Left lobe of liver (tissue), 2 donors: ENCODE results near the gene INA. TPM values are rescaled to one million over a fixed set of nuclear protein-coding genes. Genes with fewer than 3 reads are reported as not detected.
A peak's percentile ranks its signal among the peaks of the same experiment; 100 is the strongest.
"Not testable (repeated sequence)": the region's sequence is repeated elsewhere in the genome, so short reads cannot be mapped to it uniquely, and the experiment has no call there.

Source experiments
- ATAC-seq: fragments of 200-7000 bp; cut with Tn5 transposase; one replicate; pipeline ENCODE4 v1.9.1; 2020; ENCODE audit warnings: mild to moderate bottlenecking, moderate library complexity
- DNase-seq: peaks from one replicate; pipeline ENCODE4 v3.0.0-alpha.2; 2020; ENCODE audit warnings: low spot score
- total RNA-seq: library from RNA; stranded (reverse); gene quantifications from one replicate; pipeline ENCODE4 v1.2.1, GENCODE V29; 2021
- donor health status: DM: no; HTN: no; CAD: no; lungs with moderate emphysema.
- donor health status: DM: no; HTN: yes; CAD: no.

INA gene
- total RNA-seq = not detected

DNA sequence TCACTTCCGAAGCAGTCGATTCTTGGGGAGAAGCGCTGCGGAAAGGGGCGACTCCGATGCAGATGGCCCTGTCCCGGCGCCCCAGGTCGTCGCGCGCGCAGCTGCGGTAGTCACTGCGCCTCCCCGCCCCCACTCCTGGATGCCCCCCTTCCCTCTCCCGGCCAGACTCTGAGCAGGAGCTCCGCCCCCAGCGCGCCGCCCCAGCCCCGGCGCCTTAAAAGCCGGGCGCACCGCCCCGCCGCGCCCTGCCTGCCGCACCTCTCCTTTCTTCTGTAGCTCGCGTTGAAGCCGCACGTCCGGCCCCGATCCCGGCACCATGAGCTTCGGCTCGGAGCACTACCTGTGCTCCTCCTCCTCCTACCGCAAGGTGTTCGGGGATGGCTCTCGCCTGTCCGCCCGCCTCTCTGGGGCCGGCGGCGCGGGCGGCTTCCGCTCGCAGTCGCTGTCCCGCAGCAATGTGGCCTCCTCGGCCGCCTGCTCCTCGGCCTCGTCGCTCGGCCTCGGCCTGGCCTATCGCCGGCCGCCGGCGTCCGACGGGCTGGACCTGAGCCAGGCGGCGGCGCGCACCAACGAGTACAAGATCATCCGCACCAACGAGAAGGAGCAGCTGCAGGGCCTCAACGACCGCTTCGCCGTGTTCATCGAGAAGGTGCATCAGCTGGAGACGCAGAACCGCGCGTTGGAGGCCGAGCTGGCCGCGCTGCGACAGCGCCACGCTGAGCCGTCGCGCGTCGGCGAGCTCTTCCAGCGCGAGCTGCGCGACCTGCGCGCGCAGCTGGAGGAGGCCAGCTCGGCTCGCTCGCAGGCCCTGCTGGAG is at the start of gene INA:
TSS of gene INA (plus strand) at position 243 of the 817 bp plus-strand sequence. CDS start at position 317, 74 bp downstream.
- ATAC-seq (no peak), DNase-seq (no peak)

DNA sequence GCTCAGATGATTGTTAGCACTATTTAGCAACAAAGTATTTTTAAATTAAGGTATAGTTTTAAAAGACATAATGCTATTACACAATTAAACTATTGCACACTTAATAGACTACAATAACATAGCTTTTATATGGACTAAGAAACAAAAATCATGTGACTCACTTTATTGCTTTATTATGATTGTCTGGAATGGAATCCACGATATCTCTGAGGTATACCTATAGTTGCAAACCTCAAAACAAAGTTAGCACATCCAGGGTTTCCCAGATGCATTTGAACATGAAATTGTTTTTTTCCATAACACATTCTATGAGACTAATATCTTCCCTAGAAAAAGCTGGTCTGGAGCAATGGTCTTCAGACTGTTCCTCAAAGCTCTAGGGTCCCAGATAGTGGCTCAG is 49.5 kb upstream of the INA start:
- DNase-seq = no peak
- ATAC-seq = no peak

DNA sequence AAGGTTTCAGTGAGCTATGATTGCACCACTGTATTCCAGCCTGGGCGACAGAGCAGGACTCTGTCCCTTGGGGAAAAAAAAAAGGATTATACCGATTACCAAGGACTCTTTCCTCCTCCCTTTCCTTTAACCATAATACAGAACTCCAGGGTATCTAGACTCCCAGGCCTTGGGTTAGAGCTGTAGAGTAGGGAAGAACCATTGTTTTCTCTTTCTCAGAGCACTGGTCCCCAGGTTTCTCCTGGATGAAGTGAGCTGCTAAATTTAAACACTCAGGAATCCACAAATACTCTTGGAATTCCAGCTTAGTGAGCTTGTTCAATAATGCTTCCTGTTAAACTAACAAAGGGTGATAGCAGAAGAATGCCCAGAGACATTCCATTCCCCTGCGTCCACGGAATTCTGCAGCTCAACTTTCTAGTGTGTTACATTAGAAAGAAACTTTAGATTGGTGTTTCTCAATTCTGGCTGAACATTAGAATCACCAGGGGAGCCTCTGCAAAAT is 45.8 kb upstream of the INA start:
- DNase-seq (no peak), ATAC-seq (no peak)

DNA sequence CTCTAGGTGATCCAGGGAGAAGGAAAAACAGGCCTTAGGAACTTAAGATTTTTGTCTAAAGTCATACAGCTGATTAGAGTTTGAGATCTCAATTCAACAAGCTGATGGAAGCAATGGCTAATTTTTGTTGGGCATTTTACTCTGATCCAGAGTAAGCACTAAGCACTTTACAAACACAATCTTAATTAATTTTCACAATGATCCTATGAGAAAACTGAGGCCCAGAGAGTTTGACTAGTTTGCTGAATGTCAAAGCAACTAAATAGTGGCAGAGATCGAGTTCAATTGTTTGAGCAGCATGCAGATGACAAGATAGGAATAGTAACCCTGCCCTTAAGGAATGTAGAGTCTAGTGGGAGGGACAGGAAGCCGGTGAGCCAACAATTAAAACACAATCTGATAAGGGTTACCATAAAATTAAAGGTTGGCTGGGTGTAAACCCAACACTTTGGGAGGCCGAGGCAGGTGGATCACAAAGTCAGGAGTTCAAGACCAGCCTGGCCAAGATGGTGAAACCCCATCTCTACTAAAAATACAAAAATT is 44.7 kb upstream of the INA start:
- no peak for DNase-seq
- no peak for ATAC-seq

DNA sequence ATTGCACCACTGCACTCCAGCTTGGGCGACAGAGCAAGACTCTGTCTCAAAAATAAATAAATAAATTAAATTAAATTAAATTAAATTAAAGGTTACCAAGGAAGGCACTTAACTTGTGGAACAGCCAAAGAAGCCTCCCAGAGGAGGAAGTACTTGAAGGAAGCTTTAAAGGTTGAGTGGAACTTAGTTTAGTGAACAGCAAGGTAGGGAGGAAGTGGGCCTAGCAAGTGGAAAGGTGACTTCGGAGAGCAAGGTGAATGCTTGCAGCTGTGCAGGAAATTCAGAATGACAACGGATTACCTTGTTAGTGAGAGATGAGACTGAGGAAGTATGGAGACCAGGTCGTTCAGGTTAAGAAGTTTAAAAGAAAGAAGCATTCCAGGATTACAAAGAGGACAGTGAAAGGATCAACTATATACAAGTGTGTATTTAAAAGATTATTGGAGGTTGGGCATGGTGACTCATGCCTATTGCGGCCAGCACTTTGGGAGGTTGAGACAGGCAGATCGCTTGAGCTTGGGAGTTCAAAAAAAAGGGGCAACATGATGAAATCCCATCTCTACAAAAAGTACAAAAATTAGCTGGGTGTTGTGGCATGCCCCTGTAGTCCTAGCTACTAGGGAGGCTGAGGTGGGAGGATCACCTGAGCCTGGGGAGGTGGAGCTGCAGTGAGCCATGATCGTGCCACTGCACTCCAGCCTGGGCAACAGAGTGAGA is 44.0 kb upstream of the INA start:
- DNase-seq (no peak), ATAC-seq (no peak)

DNA sequence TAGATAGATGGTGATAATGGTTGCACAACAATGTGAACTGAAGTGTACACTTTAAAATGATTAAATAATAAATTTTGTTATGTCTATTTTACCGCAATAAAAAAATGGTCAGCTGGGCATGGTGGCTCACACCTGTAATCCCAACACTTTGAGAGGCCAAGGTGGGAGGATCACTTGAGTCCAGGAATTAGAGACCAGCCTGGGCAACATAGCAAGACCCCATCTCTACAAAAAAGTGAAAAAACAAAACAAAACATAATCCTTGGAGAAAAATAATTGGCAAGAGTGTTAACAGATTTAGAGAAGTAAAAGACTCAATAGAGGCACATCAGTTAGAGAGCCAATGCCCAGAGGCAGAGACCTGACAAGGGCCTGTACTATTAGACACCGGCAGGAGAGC is 41.2 kb upstream of the INA start:
- ATAC-seq (no peak), DNase-seq (no peak)

DNA sequence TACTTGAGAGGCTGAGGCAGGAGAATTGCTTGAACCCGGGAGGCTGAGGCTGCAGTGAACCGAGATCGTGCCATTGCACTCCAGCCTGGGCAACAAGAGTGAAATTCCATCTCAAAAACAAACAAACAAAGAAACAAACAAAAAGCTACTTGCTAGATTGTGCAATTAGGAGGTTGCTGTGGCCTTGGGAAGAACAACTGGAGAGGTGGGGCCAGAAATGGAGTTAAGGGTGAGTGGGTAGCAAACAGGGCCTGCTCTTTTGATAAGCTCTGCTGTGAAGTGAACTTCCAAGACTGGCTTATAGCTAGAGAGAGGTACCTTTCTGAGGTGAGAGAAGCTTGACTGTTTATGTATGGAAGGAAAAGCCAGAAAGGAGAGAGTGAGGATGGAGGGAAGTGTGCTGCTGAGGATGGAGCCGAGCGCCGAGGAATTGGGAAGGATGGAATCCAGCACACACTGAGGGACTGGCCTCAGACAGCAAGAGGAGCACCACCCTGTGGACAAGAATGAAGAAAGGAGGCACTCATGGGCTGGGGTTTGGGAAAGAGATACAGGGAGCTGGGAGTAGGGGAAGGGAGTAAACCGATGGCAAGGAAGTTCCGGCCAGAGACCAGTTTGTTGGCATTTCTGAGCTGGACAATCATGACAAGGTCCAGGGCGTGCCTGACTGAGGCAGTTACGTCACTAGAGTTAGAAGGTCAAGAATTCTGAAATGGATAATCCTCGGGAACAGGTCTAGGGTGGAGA is 38.3 kb upstream of the INA start:
- no peak for DNase-seq
- peak; percentile 50 for ATAC-seq

DNA sequence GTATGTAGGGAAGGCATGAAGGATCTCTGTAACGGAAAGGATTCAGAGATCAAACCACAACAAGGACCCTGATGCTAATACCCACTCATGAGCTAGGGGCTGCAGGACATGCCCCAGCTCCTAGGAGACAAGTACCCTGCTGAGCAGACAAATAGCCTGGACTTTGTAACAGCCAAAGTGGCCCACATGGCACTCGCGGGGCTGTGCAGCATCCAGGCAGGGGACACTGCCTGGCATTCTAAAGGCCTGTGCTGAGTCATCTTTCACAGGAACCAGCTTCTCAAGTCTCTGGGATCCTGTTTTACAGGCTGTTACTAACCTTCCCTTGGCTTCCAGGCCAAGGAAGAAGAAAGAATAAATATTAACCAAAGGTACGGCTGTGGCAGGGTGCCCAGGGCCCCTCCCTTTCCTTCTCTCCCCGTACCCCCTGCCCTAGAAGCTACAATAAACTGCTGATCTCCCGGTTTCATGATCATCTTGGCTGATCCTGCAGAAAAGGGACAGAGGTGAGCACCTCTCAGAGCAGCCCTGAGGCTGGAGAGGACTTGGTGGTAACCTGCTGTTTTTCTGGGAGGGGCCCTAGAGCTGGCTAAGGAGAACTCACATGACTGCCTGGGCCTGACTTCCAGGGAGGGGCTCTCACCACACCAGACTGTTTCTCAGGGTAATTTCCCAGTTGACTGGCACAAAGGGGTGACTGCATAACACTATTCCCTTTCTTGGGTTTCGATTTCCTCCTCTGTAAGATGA is 35.5 kb upstream of the INA start:
- DNase-seq (no peak), ATAC-seq (peak; percentile 47)

DNA sequence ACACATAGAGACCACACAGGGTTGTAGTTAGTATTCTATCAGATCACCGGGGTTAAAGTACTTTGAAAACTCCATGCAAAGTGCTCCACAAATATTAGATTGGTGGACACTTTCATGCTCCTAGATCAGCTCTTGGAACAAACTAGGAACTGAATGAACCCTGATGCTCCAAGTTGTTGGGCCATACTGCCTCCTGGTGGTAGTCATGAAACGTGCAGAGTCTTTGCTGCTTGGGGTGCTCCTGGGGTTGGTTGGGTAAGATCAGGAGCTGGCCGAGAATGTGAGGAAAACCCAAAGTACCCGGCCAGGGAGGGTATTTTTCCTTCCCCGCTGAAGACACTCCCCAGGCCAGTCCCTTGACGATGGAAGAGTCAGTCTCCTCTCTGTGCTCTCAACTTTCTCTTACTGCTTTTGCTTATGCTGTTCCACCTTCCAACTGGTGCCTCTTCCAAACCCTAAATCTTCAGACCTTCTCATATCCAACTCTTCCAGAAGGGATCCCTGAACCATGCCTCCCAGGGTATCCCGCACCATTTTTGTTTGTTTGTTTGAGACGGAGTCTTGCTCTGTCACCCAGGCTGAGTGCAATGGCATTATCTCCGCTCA is 32.2 kb upstream of the INA start:
- DNase-seq (peak; percentile 76), ATAC-seq (peak; percentile 98)

DNA sequence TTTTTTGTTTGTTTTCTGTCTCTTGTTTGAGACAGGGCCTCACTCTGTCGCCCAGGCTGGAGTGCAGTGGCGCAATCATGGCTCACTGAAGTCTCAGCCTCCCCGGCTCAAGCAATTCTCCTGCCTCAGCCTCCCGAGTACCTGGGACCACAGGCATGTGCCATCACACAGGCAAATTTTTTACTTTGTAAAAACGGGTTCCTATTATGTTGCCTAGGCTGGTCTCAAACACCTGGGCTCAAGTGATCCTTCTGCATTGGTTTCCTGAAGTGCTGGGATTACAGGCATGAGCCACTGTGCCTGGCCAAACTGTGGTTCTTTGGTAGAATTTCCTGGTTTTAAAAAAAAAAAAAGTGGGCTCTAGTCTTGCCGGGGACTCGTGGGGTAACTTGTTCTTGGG is 31.4 kb upstream of the INA start, which contains the start of gene RPEL1:
TSS of gene RPEL1 (plus strand) at position 301 of the 400 bp plus-strand sequence. CDS start 110 bp downstream, outside the sequence.
- ATAC-seq, DNase-seq: not testable (repeated sequence)

DNA sequence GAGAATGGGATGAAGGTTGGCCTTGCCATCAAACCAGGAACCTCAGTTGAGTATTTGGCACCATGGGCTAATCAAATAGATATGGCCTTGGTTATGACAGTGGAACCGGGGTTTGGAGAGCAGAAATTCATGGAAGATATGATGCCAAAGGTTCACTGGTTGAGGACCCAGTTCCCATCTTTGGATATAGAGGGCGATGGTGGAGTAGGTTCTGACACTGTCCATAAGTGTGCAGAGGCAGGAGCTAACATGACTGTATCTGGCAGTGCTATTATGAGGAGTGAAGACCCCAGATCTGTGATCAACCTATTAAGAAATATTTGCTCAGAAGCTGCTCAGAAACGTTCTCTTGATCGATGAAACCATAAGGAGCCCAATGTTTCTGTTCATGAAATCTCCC is 30.6 kb upstream of the INA start:
- peak; percentile 28 for ATAC-seq
- DNase-seq = no peak

DNA sequence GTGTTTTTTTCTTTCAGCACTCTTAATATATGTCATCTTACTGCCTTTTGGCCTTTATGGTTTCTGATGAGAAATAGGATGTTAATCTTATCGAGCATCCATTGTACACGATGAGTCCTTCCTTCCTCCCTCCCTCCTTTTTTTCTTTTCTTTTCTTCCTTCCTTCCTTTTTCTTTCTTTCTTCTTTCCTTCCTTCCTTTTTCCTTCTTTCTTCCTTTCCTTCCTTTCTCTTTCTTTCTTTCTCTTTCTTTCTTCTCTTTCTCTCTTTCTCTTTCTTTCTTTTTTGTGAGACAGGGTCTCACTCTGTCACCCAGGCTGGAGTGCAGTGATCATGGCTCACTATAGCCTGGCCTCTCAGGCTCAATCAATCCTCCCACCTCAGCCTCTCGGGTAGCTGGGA is 22.8 kb upstream of the INA start:
- DNase-seq (no peak), ATAC-seq (no peak)

DNA sequence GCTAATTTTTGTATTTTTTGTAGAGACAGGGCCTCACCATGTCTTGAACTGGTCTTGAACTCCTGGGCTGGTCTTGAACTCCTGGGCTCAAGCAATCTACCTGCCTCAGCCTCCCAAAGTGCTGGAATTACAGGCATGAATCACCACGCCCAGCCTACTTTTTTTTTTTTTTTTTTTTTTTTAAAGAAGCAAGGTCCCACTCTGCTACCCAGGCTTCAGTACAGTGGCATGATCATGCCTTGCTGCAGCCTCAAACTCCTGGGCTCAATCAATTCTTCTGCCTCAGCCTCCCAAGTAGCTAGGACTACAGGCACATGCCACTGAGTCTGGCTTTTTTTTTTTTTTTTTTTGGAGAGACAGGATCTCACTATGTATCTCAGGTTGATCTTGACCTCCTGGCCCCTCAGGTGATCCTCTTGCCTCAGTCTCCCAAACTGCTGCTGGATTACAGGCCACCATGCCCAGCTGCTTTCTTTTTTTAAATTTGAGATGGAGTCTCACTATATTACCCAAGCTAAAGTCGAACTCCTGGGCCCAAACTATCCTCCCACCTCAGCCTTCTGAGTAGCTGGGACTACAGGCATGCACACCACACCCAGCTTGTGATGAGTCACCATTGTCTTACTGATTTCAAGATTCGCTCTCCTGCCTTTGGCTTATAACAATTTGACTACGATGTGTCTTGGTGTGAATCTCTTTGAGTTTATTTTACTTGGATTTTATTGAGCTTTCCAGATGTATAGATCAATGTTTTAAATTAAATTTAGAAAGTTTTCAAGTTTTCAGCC is 22.2 kb upstream of the INA start:
- no peak for DNase-seq
- no peak for ATAC-seq

DNA sequence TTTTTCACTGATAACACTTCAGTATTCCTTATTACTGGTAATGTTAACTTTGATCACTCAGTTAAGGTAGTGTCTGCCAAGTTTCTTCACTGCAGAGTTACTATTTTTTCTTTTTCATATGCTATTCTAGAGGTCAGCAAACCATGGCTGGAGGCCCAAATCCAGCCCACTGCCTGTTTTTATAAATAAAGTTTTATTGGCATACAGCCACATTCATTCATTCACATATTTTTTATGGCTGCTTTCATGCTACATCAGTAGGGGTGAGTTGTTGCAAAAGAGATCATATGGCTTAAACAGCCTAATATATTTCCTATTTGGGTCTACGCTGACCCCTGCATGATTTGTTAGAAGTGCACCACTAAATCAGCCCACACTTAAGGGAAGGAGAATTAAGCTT is 20.3 kb upstream of the INA start:
- no peak for ATAC-seq
- DNase-seq = no peak

DNA sequence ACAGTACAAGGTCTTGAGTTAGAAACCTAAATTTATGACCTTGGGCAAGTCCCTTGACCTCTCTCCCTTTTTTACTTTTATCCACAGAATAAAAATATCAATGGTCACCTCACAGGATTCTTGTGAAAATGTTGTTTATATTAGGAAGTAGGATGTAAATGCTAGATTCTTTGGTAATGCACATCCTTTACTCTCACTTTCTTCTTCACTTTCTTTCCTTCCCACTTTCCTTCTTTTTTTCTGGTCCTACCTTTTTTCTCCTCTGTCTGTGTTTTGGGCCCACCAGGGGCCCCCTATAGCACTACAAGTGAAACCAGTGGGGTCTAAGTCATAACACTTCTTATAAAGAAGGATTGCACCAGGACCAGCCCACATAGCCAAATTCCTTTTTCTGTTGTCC is 19.1 kb upstream of the INA start:
- ATAC-seq (no peak), DNase-seq (no peak)

DNA sequence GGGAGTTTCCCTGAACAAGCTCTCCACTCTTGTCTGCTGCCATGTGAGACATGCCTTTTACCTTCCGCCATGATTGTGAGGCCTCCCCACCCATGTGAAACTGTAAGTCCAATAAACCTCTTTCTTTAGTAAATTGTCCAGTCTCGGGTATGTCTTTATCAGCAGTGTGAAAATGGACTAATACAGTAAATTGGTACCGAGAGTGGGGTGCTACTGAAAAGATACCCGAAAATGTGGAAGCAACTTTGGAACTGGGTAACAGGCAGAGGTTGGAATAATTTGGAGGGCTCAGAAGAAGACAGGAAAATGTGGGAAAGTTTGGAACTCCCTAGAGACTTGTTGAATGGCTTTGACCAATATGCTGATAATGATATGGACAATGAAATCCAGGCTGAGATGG is 18.0 kb upstream of the INA start:
- DNase-seq, ATAC-seq: not testable (repeated sequence)

DNA sequence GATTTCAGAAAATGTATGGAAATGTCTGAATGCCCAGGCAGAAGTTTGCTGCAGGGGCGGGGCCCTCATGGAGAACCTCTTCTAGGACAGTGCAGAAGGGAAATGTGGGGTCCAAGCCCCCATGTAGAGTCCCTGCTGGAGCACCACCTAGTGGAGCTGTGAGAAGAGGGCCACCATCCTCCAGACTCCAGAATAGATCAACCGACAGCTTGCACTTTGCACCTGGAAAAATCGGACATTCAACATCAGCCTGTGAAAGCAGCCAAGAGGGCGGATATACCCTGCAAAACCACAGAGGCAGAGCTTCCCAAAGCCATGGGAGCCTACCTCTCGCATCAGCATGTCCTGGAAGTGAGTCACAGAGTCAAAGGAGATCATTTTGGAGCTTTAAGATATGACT is 16.9 kb upstream of the INA start:
- no peak for DNase-seq
- ATAC-seq = no peak

DNA sequence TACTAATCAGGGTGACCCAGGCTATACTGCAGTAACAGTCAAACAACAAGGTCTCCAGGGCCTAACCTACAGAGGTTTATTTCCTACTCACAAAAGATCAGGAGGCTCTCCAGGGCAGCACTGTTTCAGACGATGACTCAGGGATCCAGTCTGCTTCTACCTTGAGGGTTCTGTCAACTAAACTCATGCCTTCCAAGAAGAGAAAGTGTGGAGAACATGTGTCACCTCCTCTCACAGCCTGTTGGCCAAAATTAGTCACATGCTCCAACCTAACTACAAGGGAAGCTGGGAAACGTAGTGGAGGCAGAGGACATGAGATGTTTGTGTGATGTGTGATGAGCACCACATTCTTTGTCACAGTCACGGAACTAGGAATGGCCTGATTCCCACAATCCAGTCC is 14.7 kb upstream of the INA start:
- ATAC-seq (no peak), DNase-seq (no peak)

DNA sequence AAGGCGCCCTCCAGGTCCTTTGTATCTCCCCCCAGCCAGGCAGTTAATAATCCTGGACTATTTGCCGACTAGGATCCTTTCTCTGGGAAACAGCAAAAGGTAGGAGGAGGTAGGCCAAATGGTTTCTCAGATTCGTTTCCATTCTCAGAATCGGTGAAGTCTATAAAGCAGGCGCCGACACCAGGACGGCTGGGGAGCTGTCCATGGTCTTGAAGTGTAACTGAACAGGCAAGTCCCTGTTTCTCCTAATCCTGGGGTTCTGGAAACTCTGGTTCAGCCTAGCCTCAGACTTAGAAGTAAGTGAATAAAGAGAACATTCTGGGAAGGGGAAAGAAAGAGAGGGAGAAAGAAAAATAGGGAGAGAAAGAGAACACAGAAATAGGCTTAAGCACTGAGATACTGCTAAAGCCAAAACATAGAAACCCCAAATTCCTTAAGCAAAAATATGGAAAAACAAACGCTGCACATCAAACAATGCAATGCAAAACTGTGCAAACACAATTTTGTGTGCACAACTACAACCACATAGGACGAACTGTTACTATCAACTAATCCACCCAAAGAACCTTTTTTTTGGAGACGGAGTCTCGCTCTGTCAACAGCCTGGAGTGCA is 11.1 kb upstream of the INA start:
- ATAC-seq = peak; percentile 83
- DNase-seq = no peak
